Measurements from ENCODE around the gene IP6K3.

The IP6K3 gene

GRCh38 chr6:33761922-33762629, 15.4 kb upstream of the IP6K3 start:
- peak; percentile 66 for DNase-seq (ENCODE audit: low spot score)
- in situ Hi-C loops (cut with MboI; ENCODE audit: low pct_unique_long_range_greater_than_20kb, low sequenced_read_pairs, unreplicated experiment): no loop called here

DNA sequence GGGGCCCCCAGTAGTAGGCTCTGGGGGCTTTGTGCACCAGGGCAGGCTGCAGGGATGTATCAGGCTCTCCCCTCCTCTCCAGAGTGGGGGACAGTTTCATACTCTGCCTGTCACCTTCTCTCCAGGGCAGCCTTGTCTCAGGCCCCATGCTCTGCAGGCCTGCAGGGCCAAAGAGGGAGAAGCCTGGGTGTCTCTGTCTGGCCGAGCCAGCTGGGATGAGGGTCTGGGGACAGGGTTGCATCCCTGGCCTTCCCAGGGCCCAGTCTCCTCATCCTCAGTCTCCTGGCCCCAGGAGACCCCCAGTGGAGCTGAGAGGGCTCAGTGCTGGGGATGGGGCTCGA, 14.8 kb upstream of the IP6K3 start:
- DNase-seq (ENCODE audit: low spot score): no peak
- TF ChIP-seq CTCF (IDR thresholded peaks at IDR 0.05; ENCODE audit: extremely low read depth, insufficient read depth, missing control alignments): no peak
- in situ Hi-C loops (cut with MboI; ENCODE audit: low pct_unique_long_range_greater_than_20kb, low sequenced_read_pairs, unreplicated experiment): no loop called here

More at GRCh38 chr6:33761922-33762629, 15.4 kb upstream of the IP6K3 start:
- TF ChIP-seq CTCF (IDR thresholded peaks at IDR 0.05; ENCODE audit: extremely low read depth, insufficient read depth, missing control alignments): peak; percentile 78

GRCh38 chr6:33759887-33760629, 13.4 kb upstream of the IP6K3 start:
- DNase-seq (ENCODE audit: low spot score): no peak
- no peak for TF ChIP-seq CTCF (IDR thresholded peaks at IDR 0.05; ENCODE audit: extremely low read depth, insufficient read depth, missing control alignments)
- in situ Hi-C loops (cut with MboI; ENCODE audit: low pct_unique_long_range_greater_than_20kb, low sequenced_read_pairs, unreplicated experiment): no loop called here

DNA sequence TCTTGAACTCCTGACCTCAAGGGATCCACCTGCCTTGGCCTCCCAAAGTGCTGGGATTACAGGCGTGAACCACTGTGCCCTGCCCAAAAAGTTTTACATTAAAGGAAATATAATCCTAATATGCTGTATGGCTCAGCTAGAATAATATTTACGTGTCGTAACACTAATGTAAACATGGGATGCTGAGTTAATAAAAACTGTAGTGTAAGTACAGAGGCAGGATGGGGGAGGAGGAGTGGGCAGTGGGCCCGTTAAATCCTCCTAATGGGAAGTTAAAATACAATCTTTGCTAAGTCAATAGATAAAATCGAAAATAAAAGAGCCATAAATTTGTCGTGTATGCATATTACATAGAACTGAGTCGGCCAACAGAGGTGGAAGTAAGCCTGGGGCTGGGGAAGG, 12.1 kb upstream of the IP6K3 start:
- TF ChIP-seq CTCF (IDR thresholded peaks at IDR 0.05; ENCODE audit: extremely low read depth, insufficient read depth, missing control alignments): no peak
- in situ Hi-C loops (cut with MboI; ENCODE audit: low pct_unique_long_range_greater_than_20kb, low sequenced_read_pairs, unreplicated experiment): no loop called here
- DNase-seq (ENCODE audit: low spot score): no peak

DNA sequence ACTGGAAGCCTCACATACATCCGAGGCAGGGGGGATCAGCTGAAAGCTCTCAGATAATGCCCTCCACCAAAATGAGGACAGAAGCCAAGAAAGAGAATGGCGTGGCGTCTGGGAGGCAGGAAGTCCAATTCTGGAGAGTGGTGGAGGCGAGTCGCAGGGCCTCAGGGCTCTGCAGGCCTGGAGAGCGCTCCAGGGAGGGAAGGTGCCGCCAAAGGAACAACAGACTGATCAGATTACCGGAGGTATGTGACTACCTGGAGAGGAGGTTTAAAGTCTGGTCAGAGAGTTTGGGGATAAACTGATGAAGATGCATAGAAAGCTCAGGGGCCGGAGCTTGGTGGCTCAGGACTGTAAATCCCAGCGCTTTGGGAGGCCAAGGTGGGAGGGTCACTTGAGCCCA, 11.2 kb upstream of the IP6K3 start:
- no peak for TF ChIP-seq CTCF (IDR thresholded peaks at IDR 0.05; ENCODE audit: extremely low read depth, insufficient read depth, missing control alignments)
- in situ Hi-C loops (cut with MboI; ENCODE audit: low pct_unique_long_range_greater_than_20kb, low sequenced_read_pairs, unreplicated experiment): no loop called here
- no peak for DNase-seq (ENCODE audit: low spot score)

- in situ Hi-C loops (cut with MboI; ENCODE audit: low pct_unique_long_range_greater_than_20kb, low sequenced_read_pairs, unreplicated experiment): no loop called here
- no peak for TF ChIP-seq CTCF (IDR thresholded peaks at IDR 0.05; ENCODE audit: extremely low read depth, insufficient read depth, missing control alignments)
- no peak for DNase-seq (ENCODE audit: low spot score)
Measured at GRCh38 chr6:33757113-33757512, 10.4 kb upstream of the IP6K3 start.

Measured in GM13977 (cell line).